GM18909 (cell line): ENCODE measurements around the gene BMP8A.

Source experiments
- ATAC-seq: cut with Tn5 transposase; IDR thresholded peaks from one replicate; pipeline ENCODE4 v1.9.1; 2021; ENCODE audit warnings: mild to moderate bottlenecking; ENCODE audit not compliant: unreplicated experiment, poor library complexity

Gene BMP8A

GRCh38 chr1:39566441-39567137 is 75.2 kb downstream of the BMP8A start:
- ATAC-seq: no peak

GRCh38 chr1:39567302-39567701 is 75.9 kb downstream of the BMP8A start:
- ATAC-seq: no peak

- ATAC-seq: no peak
Observed at GRCh38 chr1:39568208-39568607, 76.8 kb downstream of the BMP8A start.

GRCh38 chr1:39569034-39569433 is 77.6 kb downstream of the BMP8A start:
- no peak for ATAC-seq

- no peak for ATAC-seq
Observed at GRCh38 chr1:39570477-39571177, 79.2 kb downstream of the BMP8A start.

- no peak for ATAC-seq
Observed at GRCh38 chr1:39571178-39571483, 79.7 kb downstream of the BMP8A start.

GRCh38 chr1:39572379-39573096 is 81.1 kb downstream of the BMP8A start:
- no peak for ATAC-seq

GRCh38 chr1:39573097-39573465 is 81.6 kb downstream of the BMP8A start:
- ATAC-seq: no peak

- ATAC-seq: no peak
Observed at GRCh38 chr1:39573736-39574624, 82.5 kb downstream of the BMP8A start.

- no peak for ATAC-seq
Observed at GRCh38 chr1:39574646-39575045, 83.2 kb downstream of the BMP8A start.
